ENCODE measurements around the gene TMEM229A.
"Not testable (repeated sequence)": the region's sequence is repeated elsewhere in the genome, so short reads cannot be mapped to it uniquely, and the experiment has no call there.

The TMEM229A gene

GRCh38 chr7:124029396-124030188 is 3.3 kb downstream of the TMEM229A start:
- no peaks in the 10 kb centered on the region for H3K36me3 ChIP-seq (ENCODE audit: insufficient read depth, low read length)
- H3K9ac ChIP-seq (ENCODE audit: insufficient read length) = no peak overlapping the region
- no peak for DNase-seq (ENCODE audit: low read depth, low spot score)
- no peak for TF ChIP-seq FOXP2 (optimal IDR thresholded peaks at IDR 0.05; ENCODE audit: control extremely low read depth, extremely low read length, insufficient read depth)
- no peaks in the 10 kb centered on the region for H3K9me3 ChIP-seq (ENCODE audit: low read depth, low read length)
- peak overlapping the region; percentile 94 for H3K4me3 ChIP-seq
- peak overlapping the region; percentile 58; the same call in 1 of the 2 replicates for H3K27ac ChIP-seq

GRCh38 chr7:124027236-124027635 is 5.6 kb downstream of the TMEM229A start:
- H3K36me3 ChIP-seq (ENCODE audit: insufficient read depth, low read length) = no peaks in the 10 kb centered on the region
- no peak for TF ChIP-seq EZH2 (IDR thresholded peaks at IDR 0.05)
- no peak for TF ChIP-seq FOXP2 (optimal IDR thresholded peaks at IDR 0.05; ENCODE audit: control extremely low read depth, extremely low read length, insufficient read depth)
- TF ChIP-seq POLR2AphosphoS5 (IDR thresholded peaks at IDR 0.05; ENCODE audit: borderline replicate concordance, low read depth, low read length) = no peak
- H3K4me3 ChIP-seq = no peak overlapping the region
- H3K9ac ChIP-seq (ENCODE audit: insufficient read length) = no peak overlapping the region
- no peaks in the 10 kb centered on the region for H3K9me3 ChIP-seq (ENCODE audit: low read depth, low read length)
- no peak for DNase-seq (ENCODE audit: low read depth, low spot score)
- no peak overlapping the region for H3K27ac ChIP-seq

- not testable (repeated sequence) for H3K9me3 ChIP-seq (ENCODE audit: low read depth, low read length); H3K4me3 ChIP-seq; H3K9ac ChIP-seq (ENCODE audit: insufficient read length); H3K27ac ChIP-seq; H3K36me3 ChIP-seq (ENCODE audit: insufficient read depth, low read length); DNase-seq (ENCODE audit: low read depth, low spot score)
Observed at GRCh38 chr7:124024329-124024728, 8.5 kb downstream of the TMEM229A start.

- H3K4me3 ChIP-seq = no peak overlapping the region
- no peak overlapping the region for H3K9ac ChIP-seq (ENCODE audit: insufficient read length)
- no peak for TF ChIP-seq FOXP2 (optimal IDR thresholded peaks at IDR 0.05; ENCODE audit: control extremely low read depth, extremely low read length, insufficient read depth)
- no peak for TF ChIP-seq POLR2AphosphoS5 (IDR thresholded peaks at IDR 0.05; ENCODE audit: borderline replicate concordance, low read depth, low read length)
- no peak for TF ChIP-seq EZH2 (IDR thresholded peaks at IDR 0.05)
- H3K27ac ChIP-seq = no peak overlapping the region
- H3K36me3 ChIP-seq (ENCODE audit: insufficient read depth, low read length) = no peaks in the 10 kb centered on the region
- DNase-seq (ENCODE audit: low read depth, low spot score) = no peak
- H3K9me3 ChIP-seq (ENCODE audit: low read depth, low read length) = no peaks in the 10 kb centered on the region
Observed at GRCh38 chr7:124022551-124022950, 10.3 kb downstream of the TMEM229A start.

- TF ChIP-seq EZH2 (IDR thresholded peaks at IDR 0.05) = no peak
- TF ChIP-seq POLR2AphosphoS5 (IDR thresholded peaks at IDR 0.05; ENCODE audit: borderline replicate concordance, low read depth, low read length) = no peak
- TF ChIP-seq FOXP2 (optimal IDR thresholded peaks at IDR 0.05; ENCODE audit: control extremely low read depth, extremely low read length, insufficient read depth) = no peak
- no peaks in the 10 kb centered on the region for H3K36me3 ChIP-seq (ENCODE audit: insufficient read depth, low read length)
- no peak for DNase-seq (ENCODE audit: low read depth, low spot score)
- H3K27ac ChIP-seq = no peak overlapping the region
- no peaks in the 10 kb centered on the region for H3K9me3 ChIP-seq (ENCODE audit: low read depth, low read length)
- H3K9ac ChIP-seq (ENCODE audit: insufficient read length) = no peak overlapping the region
- no peak overlapping the region for H3K4me3 ChIP-seq
Observed at GRCh38 chr7:124020060-124020459, 12.8 kb downstream of the TMEM229A start.

- Histone ChIP-seq H3K36me3 (ENCODE audit: insufficient read depth, low read length) (no peaks in the 10 kb centered on the region), H3K27ac (no peak overlapping the region), H3K4me3 (no peak overlapping the region), H3K9me3 (ENCODE audit: low read depth, low read length) (no peaks in the 10 kb centered on the region), H3K9ac (ENCODE audit: insufficient read length) (no peak overlapping the region)
- DNase-seq (ENCODE audit: low read depth, low spot score) = no peak
- TF ChIP-seq EZH2 (IDR thresholded peaks at IDR 0.05) (no peak), FOXP2 (optimal IDR thresholded peaks at IDR 0.05; ENCODE audit: control extremely low read depth, extremely low read length, insufficient read depth) (no peak), POLR2AphosphoS5 (IDR thresholded peaks at IDR 0.05; ENCODE audit: borderline replicate concordance, low read depth, low read length) (no peak)
Observed at GRCh38 chr7:124013306-124013705, 19.6 kb downstream of the TMEM229A start.

- no peak overlapping the region for H3K4me3 ChIP-seq
- no peak for TF ChIP-seq FOXP2 (optimal IDR thresholded peaks at IDR 0.05; ENCODE audit: control extremely low read depth, extremely low read length, insufficient read depth)
- TF ChIP-seq EZH2 (IDR thresholded peaks at IDR 0.05) = no peak
- TF ChIP-seq POLR2AphosphoS5 (IDR thresholded peaks at IDR 0.05; ENCODE audit: borderline replicate concordance, low read depth, low read length) = no peak
- no peaks in the 10 kb centered on the region for H3K36me3 ChIP-seq (ENCODE audit: insufficient read depth, low read length)
- no peak overlapping the region for H3K27ac ChIP-seq
- no peak overlapping the region for H3K9ac ChIP-seq (ENCODE audit: insufficient read length)
- H3K9me3 ChIP-seq (ENCODE audit: low read depth, low read length) = no peaks in the 10 kb centered on the region
- DNase-seq (ENCODE audit: low read depth, low spot score) = no peak
Observed at GRCh38 chr7:124012864-124013263, 20.0 kb downstream of the TMEM229A start.

GRCh38 chr7:124009321-124009720 is 23.5 kb downstream of the TMEM229A start:
- no peak for DNase-seq (ENCODE audit: low read depth, low spot score)
- no peak overlapping the region for H3K9ac ChIP-seq (ENCODE audit: insufficient read length)

GRCh38 chr7:124008296-124008695 is 24.6 kb downstream of the TMEM229A start:
- not testable (repeated sequence) for DNase-seq (ENCODE audit: low read depth, low spot score); H3K27ac ChIP-seq; H3K36me3 ChIP-seq (ENCODE audit: insufficient read depth, low read length); H3K9ac ChIP-seq (ENCODE audit: insufficient read length); H3K9me3 ChIP-seq (ENCODE audit: low read depth, low read length); H3K4me3 ChIP-seq

More at GRCh38 chr7:124009321-124009720, 23.5 kb downstream of the TMEM229A start:
- Histone ChIP-seq H3K9me3 (ENCODE audit: low read depth, low read length) (no peaks in the 10 kb centered on the region), H3K36me3 (ENCODE audit: insufficient read depth, low read length) (no peaks in the 10 kb centered on the region), H3K27ac (no peak overlapping the region), H3K4me3 (no peak overlapping the region)
- no peak for TF ChIP-seq FOXP2 (optimal IDR thresholded peaks at IDR 0.05; ENCODE audit: control extremely low read depth, extremely low read length, insufficient read depth)
- TF ChIP-seq EZH2 (IDR thresholded peaks at IDR 0.05) = no peak
- no peak for TF ChIP-seq POLR2AphosphoS5 (IDR thresholded peaks at IDR 0.05; ENCODE audit: borderline replicate concordance, low read depth, low read length)
